ENCODE measurements around the gene SENP2.

The SENP2 gene

DNA sequence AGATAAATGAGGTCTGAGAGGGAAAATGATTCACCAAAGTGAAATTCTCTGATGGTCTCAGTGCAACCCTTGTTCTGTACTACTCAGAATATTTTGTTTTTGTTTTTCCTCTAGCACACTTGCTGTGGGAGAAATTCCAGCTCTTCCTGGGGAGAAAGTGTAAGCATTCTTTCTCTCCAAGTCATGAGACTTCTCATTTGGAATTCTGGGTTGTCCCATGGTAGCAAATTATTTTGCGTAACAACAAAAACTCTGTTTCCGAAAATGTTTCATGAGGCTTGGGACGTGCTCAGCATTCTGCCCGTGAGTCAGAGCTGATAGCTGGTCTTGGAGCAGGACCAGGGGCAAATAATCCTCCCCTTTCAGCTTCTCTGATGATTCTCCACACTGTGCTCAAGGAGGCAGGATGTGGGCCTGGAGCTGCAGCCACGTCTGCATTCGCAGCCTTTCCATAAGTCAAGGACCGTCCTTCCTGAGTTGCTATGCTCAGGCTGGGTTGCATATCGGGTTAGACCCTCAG, 70.3 kb downstream of the SENP2 start:
- no peak overlapping the region for H2AFZ ChIP-seq (ENCODE audit: low read depth)
- no peaks in the 10 kb centered on the region for H3K79me2 ChIP-seq (ENCODE audit: insufficient read depth, low read depth)
- H3K36me3 ChIP-seq (ENCODE audit: insufficient read depth): no peaks in the 10 kb centered on the region
- H3K4me2 ChIP-seq: no peak overlapping the region
- H3K4me1 ChIP-seq (ENCODE audit: low read depth, poor library complexity, severe bottlenecking): peaks cover 11% of the 10 kb centered on the region
- H3K27ac ChIP-seq: no peak overlapping the region
- H4K20me1 ChIP-seq (ENCODE audit: insufficient read depth): no peaks in the 10 kb centered on the region
- no peaks in the 10 kb centered on the region for H3K27me3 ChIP-seq (ENCODE audit: insufficient read depth, low read depth)
- H3K4me3 ChIP-seq (IDR thresholded peaks at IDR 0.05; ENCODE audit: insufficient read depth, low read depth, low read length): no peak overlapping the region
- TF ChIP-seq, protein P1, sequence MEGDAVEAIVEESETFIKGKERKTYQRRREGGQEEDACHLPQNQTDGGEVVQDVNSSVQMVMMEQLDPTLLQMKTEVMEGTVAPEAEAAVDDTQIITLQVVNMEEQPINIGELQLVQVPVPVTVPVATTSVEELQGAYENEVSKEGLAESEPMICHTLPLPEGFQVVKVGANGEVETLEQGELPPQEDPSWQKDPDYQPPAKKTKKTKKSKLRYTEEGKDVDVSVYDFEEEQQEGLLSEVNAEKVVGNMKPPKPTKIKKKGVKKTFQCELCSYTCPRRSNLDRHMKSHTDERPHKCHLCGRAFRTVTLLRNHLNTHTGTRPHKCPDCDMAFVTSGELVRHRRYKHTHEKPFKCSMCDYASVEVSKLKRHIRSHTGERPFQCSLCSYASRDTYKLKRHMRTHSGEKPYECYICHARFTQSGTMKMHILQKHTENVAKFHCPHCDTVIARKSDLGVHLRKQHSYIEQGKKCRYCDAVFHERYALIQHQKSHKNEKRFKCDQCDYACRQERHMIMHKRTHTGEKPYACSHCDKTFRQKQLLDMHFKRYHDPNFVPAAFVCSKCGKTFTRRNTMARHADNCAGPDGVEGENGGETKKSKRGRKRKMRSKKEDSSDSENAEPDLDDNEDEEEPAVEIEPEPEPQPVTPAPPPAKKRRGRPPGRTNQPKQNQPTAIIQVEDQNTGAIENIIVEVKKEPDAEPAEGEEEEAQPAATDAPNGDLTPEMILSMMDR (conservative IDR thresholded peaks at IDR 0.05; ENCODE audit: low read depth, low read length): no peak
- no peak overlapping the region for H3K9ac ChIP-seq

DNA sequence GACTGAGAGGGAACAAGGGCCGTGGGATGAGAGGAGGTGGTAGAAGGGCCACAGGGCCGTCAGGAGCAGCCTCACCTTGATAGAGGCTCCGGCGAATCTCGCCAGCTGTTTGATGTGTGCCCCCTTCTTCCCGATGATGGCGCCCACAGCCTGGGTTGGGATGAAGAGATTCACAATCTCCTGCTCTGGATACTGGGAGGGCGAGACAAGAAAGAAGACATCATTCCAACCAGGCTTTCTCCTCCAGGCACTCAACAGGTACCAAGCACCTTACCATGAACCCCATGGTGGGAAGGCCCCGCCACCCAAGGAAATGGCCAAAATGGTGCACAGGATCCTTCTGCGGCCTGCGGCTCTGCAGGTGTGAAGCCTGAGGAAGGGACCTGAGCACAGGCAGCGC, 71.1 kb downstream of the SENP2 start:
- no peak overlapping the region for H3K27ac ChIP-seq
- no peak overlapping the region for H3K9ac ChIP-seq
- no peak overlapping the region for H2AFZ ChIP-seq (ENCODE audit: low read depth)
- H4K20me1 ChIP-seq (ENCODE audit: insufficient read depth): no peaks in the 10 kb centered on the region
- H3K4me2 ChIP-seq: no peak overlapping the region
- H3K79me2 ChIP-seq (ENCODE audit: insufficient read depth, low read depth): no peaks in the 10 kb centered on the region
- no peak overlapping the region for H3K4me3 ChIP-seq (IDR thresholded peaks at IDR 0.05; ENCODE audit: insufficient read depth, low read depth, low read length)
- H3K4me1 ChIP-seq (ENCODE audit: low read depth, poor library complexity, severe bottlenecking): peaks cover 11% of the 10 kb centered on the region
- no peaks in the 10 kb centered on the region for H3K36me3 ChIP-seq (ENCODE audit: insufficient read depth)
- no peaks in the 10 kb centered on the region for H3K27me3 ChIP-seq (ENCODE audit: insufficient read depth, low read depth)
- TF ChIP-seq, protein P1 (conservative IDR thresholded peaks at IDR 0.05; ENCODE audit: low read depth, low read length): no peak

DNA sequence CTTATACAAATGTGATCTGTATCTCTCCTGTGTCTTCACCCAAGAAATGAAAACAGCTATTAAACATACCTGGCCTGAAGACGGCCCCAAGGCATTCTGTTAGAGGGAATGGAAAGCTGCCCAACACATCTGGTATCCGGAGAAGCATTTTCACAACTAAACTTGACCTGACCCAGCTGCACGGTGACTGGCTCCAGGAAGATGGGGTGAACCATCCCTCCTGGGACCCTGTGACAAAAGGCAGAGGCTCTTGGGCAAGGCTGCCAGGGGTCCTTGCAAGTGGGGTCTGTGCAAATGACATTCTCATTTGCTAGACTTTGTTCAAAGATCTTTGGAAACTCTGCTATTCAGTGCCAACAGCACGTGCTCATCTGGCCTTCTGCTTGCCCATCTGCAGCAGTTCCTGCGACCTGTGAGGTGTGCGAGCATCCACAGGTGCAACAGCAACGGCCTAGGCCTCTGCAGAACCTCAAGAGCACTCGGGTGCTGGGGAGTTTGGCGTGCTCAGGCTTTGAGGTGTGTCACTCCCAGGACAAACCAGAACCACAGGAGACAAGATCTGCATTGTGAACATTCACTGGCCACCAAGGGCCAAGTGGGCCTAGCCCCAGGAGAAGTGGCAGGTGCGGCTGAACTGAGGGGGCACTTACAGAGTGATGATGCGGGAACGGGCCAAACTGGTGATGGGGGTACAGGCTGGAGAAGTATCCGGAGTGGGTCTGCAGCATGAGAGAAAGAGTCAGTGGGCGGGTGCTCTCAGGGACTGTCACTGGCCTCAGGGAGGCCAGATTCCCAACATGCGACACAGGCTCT, 71.8 kb downstream of the SENP2 start:
- Histone ChIP-seq H3K4me1 (ENCODE audit: low read depth, poor library complexity, severe bottlenecking) (peaks cover 11% of the 10 kb centered on the region), H3K4me3 (IDR thresholded peaks at IDR 0.05; ENCODE audit: insufficient read depth, low read depth, low read length) (no peak overlapping the region), H3K79me2 (ENCODE audit: insufficient read depth, low read depth) (no peaks in the 10 kb centered on the region), H2AFZ (ENCODE audit: low read depth) (no peak overlapping the region), H3K27me3 (ENCODE audit: insufficient read depth, low read depth) (no peaks in the 10 kb centered on the region), H3K36me3 (ENCODE audit: insufficient read depth) (no peaks in the 10 kb centered on the region), H3K9ac (no peak overlapping the region), H4K20me1 (ENCODE audit: insufficient read depth) (no peaks in the 10 kb centered on the region), H3K27ac (no peak overlapping the region), H3K4me2 (no peak overlapping the region)
- TF ChIP-seq, protein P1 (conservative IDR thresholded peaks at IDR 0.05; ENCODE audit: low read depth, low read length): no peak

DNA sequence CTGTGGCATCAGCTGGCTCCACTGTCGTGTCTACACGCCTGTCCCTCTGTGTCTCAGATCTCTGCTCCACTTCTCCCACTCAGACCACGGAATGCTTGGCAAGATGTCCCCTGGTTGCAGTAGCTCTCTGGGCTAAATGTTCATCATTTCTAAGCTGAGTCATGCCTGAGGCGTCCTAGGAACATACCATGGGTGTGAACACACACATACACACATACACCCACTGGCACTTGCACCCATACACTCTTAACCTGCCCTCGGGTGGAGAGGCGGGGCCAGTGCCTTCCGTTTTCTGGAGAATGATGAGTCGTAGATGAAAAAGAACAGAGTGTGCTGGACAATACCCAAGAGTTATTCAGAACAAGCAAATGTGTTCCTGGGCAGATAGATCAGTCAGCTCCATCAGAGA, 72.4 kb downstream of the SENP2 start:
- TF ChIP-seq, protein P1 (conservative IDR thresholded peaks at IDR 0.05; ENCODE audit: low read depth, low read length): no peak
- Histone ChIP-seq H3K79me2 (ENCODE audit: insufficient read depth, low read depth) (no peaks in the 10 kb centered on the region), H4K20me1 (ENCODE audit: insufficient read depth) (no peaks in the 10 kb centered on the region), H3K27me3 (ENCODE audit: insufficient read depth, low read depth) (no peaks in the 10 kb centered on the region), H3K36me3 (ENCODE audit: insufficient read depth) (no peaks in the 10 kb centered on the region), H2AFZ (ENCODE audit: low read depth) (no peak overlapping the region), H3K4me2 (no peak overlapping the region), H3K27ac (no peak overlapping the region), H3K4me3 (IDR thresholded peaks at IDR 0.05; ENCODE audit: insufficient read depth, low read depth, low read length) (no peak overlapping the region), H3K9ac (no peak overlapping the region), H3K4me1 (ENCODE audit: low read depth, poor library complexity, severe bottlenecking) (peaks cover 11% of the 10 kb centered on the region)

Measured in KMS-11 (cell line).